Measurements from ENCODE around the gene ABCB4. TPM values are rescaled to one million over a fixed set of nuclear protein-coding genes. Genes with fewer than 3 reads are reported as not detected.

Gene ABCB4
- total and polyA plus RNA-seq, 2 of the 8 experiments (the other 6 are each of a cell fraction or from before 2014, with no cell fraction given), result 0.54 to 0.60 TPM

DNA sequence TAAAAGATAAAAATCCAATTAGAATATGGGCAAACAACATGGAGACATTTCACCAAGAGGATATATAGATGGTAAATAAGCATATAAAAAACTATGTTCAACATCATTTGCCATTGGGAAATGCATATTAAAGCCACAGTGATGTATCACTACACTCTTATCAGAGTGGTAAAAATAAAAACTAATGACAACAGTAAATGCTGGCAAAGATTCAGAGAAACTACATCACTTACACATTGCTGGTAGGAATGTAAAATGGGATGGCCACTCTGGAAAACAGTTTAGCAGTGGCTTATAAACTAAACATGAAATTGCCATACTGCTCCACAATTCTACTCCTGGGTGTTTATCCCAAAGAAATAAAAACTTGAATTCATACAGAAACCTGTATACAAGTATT lies 70.8 kb downstream of the ABCB4 start:
- Histone ChIP-seq H3K4me3 (ENCODE audit: extremely low read depth in 1 of 4, insufficient read depth in 2 of 4, low read depth in 3 of 4, low read length in 4 of 4) (no peak overlapping the region), H2BK15ac (ENCODE audit: low read length) (no peak overlapping the region), H3K27me3 (replicated peaks in 1 of 4; ENCODE audit: control insufficient read depth in 3 of 4, extremely low read depth in 1 of 4, insufficient read depth in 3 of 4, low read length in 3 of 4) (no peaks in the 10 kb centered on the region), H2AK5ac (ENCODE audit: low read depth, low read length) (no peak overlapping the region), H3K9ac (replicated peaks in 1 of 4; ENCODE audit: extremely low read depth in 1 of 4, low read depth in 3 of 4, low read length in 3 of 4) (no peak overlapping the region), H3K79me1 (ENCODE audit: low read depth, low read length) (no peaks in the 10 kb centered on the region), H3K4me2 (ENCODE audit: insufficient read depth in 1 of 2, low read depth in 2 of 2, low read length in 2 of 2) (no peak overlapping the region), H4K20me1 (replicated peaks in 1 of 2; ENCODE audit: control insufficient read depth in 1 of 2, insufficient read depth in 2 of 2, low read length in 2 of 2) (no peaks in the 10 kb centered on the region), H3K36me3 (ENCODE audit: control insufficient read depth in 2 of 4, insufficient read depth in 4 of 4, low read length in 3 of 4) (no peaks in the 10 kb centered on the region), H3K14ac (ENCODE audit: insufficient read length) (no peak overlapping the region), H2AFZ (ENCODE audit: low read length) (no peak overlapping the region), H3K23ac (ENCODE audit: insufficient read length) (no peak overlapping the region), H2BK12ac (ENCODE audit: low read depth, low read length) (no peak overlapping the region), H4K5ac (ENCODE audit: insufficient read length, low read depth, low read length) (no peak overlapping the region), H3K23me2 (ENCODE audit: low read depth, low read length) (no peaks in the 10 kb centered on the region), H3K79me2 (ENCODE audit: control insufficient read depth in 1 of 2, insufficient read depth in 2 of 2, low read length in 2 of 2) (no peaks in the 10 kb centered on the region), H2BK20ac (ENCODE audit: low read length) (no peak overlapping the region), H3K4me1 (replicated peaks in 1 of 4; ENCODE audit: control insufficient read depth in 3 of 4, insufficient read depth in 4 of 4, low read length in 3 of 4) (no peaks in the 10 kb centered on the region), H4K8ac (ENCODE audit: extremely low read depth, insufficient read depth, low read length) (no peak overlapping the region), H3K4ac (replicated peaks; ENCODE audit: insufficient read length, low read depth, low read length) (no peak overlapping the region), H2BK5ac (ENCODE audit: low read depth, low read length) (no peak overlapping the region), H3K18ac (ENCODE audit: extremely low read depth, low read length) (no peak overlapping the region), H3K27ac (ENCODE audit: low read depth, low read length) (no peak overlapping the region), H3K9me3 (ENCODE audit: insufficient read depth in 2 of 2, low read depth in 1 of 2, low read length in 1 of 2) (no peaks in the 10 kb centered on the region), H3K56ac (replicated peaks; ENCODE audit: insufficient read length, low read depth, low read length) (no peak overlapping the region), H4K91ac (replicated peaks; ENCODE audit: insufficient read length, low read length) (no peak overlapping the region), H2BK120ac (replicated peaks; ENCODE audit: low read depth, low read length) (no peak overlapping the region)
- FAIRE-seq (no peak), DNase-seq (ENCODE audit: low read depth in 1 of 2, low spot score in 2 of 2) (no peak)
- ChIA-PET POLR2A (ENCODE audit: partially characterized antibody) (no interaction called here), CTCF (ENCODE audit: partially characterized antibody) (interaction anchor here (6.9 kb wide), 1 partner anchor 13 kb away, joined by 54 read pairs; no protein-coding TSS in a partner anchor)
- no peak for TF ChIP-seq ASH2L (IDR thresholded peaks at IDR 0.05; ENCODE audit: low read length)
- no peak for TF ChIP-seq SIRT6 (IDR thresholded peaks at IDR 0.05; ENCODE audit: low read length)
- no peak for TF ChIP-seq MAFK (IDR thresholded peaks at IDR 0.05; ENCODE audit: low read depth, low read length)
- no peak for TF ChIP-seq EZH2 (IDR thresholded peaks at IDR 0.05; ENCODE audit: low read depth, low read length, severe bottlenecking)
- no peak for TF ChIP-seq SP1 (IDR thresholded peaks at IDR 0.05; ENCODE audit: low read depth, low read length)
- no peak for TF ChIP-seq JUN (IDR thresholded peaks at IDR 0.05; ENCODE audit: low read depth, low read length)
- TF ChIP-seq, protein P1, sequence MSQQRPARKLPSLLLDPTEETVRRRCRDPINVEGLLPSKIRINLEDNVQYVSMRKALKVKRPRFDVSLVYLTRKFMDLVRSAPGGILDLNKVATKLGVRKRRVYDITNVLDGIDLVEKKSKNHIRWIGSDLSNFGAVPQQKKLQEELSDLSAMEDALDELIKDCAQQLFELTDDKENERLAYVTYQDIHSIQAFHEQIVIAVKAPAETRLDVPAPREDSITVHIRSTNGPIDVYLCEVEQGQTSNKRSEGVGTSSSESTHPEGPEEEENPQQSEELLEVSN (IDR thresholded peaks at IDR 0.05), result no peak
- no peak for TF ChIP-seq KDM5A (IDR thresholded peaks at IDR 0.05; ENCODE audit: low read length)
- no peak for TF ChIP-seq POLR2A (IDR thresholded peaks at IDR 0.05; ENCODE audit: control extremely low read depth in 1 of 2, low read depth in 2 of 2, low read length in 2 of 2)
- TF ChIP-seq RFX5 (IDR thresholded peaks at IDR 0.05; ENCODE audit: borderline replicate concordance, low read depth, low read length), result no peak
- TF ChIP-seq, protein P2, sequence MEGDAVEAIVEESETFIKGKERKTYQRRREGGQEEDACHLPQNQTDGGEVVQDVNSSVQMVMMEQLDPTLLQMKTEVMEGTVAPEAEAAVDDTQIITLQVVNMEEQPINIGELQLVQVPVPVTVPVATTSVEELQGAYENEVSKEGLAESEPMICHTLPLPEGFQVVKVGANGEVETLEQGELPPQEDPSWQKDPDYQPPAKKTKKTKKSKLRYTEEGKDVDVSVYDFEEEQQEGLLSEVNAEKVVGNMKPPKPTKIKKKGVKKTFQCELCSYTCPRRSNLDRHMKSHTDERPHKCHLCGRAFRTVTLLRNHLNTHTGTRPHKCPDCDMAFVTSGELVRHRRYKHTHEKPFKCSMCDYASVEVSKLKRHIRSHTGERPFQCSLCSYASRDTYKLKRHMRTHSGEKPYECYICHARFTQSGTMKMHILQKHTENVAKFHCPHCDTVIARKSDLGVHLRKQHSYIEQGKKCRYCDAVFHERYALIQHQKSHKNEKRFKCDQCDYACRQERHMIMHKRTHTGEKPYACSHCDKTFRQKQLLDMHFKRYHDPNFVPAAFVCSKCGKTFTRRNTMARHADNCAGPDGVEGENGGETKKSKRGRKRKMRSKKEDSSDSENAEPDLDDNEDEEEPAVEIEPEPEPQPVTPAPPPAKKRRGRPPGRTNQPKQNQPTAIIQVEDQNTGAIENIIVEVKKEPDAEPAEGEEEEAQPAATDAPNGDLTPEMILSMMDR (IDR thresholded peaks at IDR 0.05; ENCODE audit: control extremely low read depth in 1 of 3, insufficient read depth in 1 of 3, low read depth in 1 of 3, low read length in 3 of 3), result no peak
- TF ChIP-seq BACH1 (IDR thresholded peaks at IDR 0.05; ENCODE audit: low read length), result no peak
- no peak for TF ChIP-seq CHD1 (IDR thresholded peaks at IDR 0.05; ENCODE audit: low read depth, low read length)
